Measurements from ENCODE around the gene ADAMTSL5. TPM values are rescaled to one million over a fixed set of nuclear protein-coding genes. Genes with fewer than 3 reads are reported as not detected.
"Not testable (repeated sequence)": the region's sequence is repeated elsewhere in the genome, so short reads cannot be mapped to it uniquely, and the experiment has no call there.

Gene ADAMTSL5
- total RNA-seq, 4 donors from 2014 or later = 0.83 to 4.1 (median 2.4) TPM

DNA sequence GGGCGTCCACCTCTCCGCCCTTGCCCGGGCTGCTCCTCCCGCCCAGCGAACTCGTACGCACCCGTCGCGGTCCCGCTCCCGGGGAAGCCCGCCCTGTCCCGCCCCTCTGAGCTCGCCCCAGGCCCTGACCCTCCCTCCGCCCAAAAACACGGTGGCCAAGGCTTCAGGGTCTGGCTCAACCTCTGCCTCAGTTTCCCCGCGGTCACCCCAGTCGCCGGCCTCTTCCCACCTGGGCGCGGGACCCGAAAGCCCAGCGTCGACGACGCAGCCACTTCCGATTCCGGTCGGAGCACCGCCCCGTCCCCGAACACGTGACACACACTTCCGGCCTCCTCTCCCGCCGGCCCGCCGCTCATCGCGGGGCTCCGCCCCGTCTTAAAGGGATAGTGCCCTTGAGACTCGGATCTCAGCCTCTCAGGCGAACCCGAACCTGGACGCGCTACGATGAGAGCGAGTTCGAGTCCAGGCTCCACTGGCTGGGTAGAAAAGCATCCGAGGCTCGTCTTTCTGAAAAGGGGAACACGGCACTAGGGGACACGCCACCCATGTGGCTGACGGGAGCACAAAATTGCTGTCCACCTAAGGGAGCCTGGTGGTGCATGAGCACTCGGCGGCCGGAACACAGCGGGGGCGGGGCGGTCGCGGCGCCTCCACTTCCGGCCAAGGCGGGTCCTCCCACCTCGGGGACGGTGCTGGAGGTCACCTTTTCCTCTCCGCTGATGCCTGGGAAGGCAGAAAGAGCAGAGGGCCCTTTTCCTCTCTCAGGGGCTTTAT lies 33.7 kb downstream of the ADAMTSL5 start, which contains the start of gene C19orf25:
C19orf25 (minus strand) TSS at position 282 of the 774 bp plus-strand sequence. CDS start 312 bp downstream, outside the sequence.
- H3K27ac ChIP-seq = peak within 1 kb of the TSS; percentile 70
- WGBS = 8% methylated on average over 6 of the region's 71 CpGs
- no peaks in the 10 kb centered on the region for H3K9me3 ChIP-seq
- H3K27me3 ChIP-seq = peaks cover 1% of the 10 kb centered on the region
- H3K4me3 ChIP-seq = peak within 1 kb of the TSS; percentile 92
- peaks cover 9% of the 10 kb centered on the region for H3K36me3 ChIP-seq
- peaks cover 27% of the 10 kb centered on the region for H3K4me1 ChIP-seq
- peak; percentile 96 for DNase-seq (ENCODE audit: low spot score in 2 of 2)
- TF ChIP-seq POLR2AphosphoS5 (IDR thresholded peaks at IDR 0.05) (peak in 2 of 3 donors; percentile 35 to 71), POLR2A (IDR thresholded peaks at IDR 0.05) (peak in 1 of 2 donors; percentile 55), CTCF (IDR thresholded peaks at IDR 0.05) (no peak)

DNA sequence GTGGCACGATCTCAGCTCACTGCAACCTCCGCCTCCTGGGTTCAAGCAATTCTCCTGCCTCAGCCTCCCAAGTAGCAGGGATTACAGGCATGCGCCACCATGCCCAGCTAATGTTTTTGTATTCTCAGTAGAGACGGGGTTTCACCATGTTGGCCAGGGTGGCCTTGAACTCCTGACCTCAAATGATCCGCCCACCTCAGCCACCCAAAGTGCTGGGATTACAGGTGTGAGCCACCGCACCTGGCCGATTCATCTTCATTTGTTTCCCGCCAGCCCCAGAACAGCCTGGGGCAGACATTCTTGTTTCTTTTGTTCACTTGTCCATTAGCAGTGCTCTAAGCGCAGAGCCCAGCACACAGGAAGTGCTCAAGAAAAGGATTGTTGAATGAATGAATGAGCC lies 35.8 kb downstream of the ADAMTSL5 start:
- not testable (repeated sequence) for H3K4me3 ChIP-seq; H3K27ac ChIP-seq; H3K9me3 ChIP-seq; H3K36me3 ChIP-seq; DNase-seq (ENCODE audit: low spot score in 2 of 2)
- Histone ChIP-seq H3K27me3 (peaks cover 20% of the 10 kb centered on the region), H3K4me1 (peaks cover 35% of the 10 kb centered on the region)
- WGBS = 87% methylated on average over 9 of the region's 9 CpGs

- TF ChIP-seq POLR2AphosphoS5 (IDR thresholded peaks at IDR 0.05) (no peak), CTCF (IDR thresholded peaks at IDR 0.05) (no peak), POLR2A (IDR thresholded peaks at IDR 0.05) (no peak), EP300 (IDR thresholded peaks at IDR 0.05) (no peak)
- Histone ChIP-seq H3K4me3 (no peak overlapping the region), H3K27me3 (peaks cover 32% of the 10 kb centered on the region), H3K36me3 (peaks cover 9% of the 10 kb centered on the region), H3K9me3 (no peaks in the 10 kb centered on the region), H3K27ac (no peak overlapping the region), H3K4me1 (peaks cover 47% of the 10 kb centered on the region)
- WGBS = 94% methylated on average over 23 of the region's 31 CpGs
- DNase-seq (ENCODE audit: low spot score in 2 of 2) = no peak
These were observed 36.9 kb downstream of the ADAMTSL5 start for GRCh38 chr19:1475751-1476437.

GRCh38 chr19:1474765-1475351 lies 38.0 kb downstream of the ADAMTSL5 start:
- no peak overlapping the region for H3K27ac ChIP-seq
- H3K27me3 ChIP-seq = peaks cover 42% of the 10 kb centered on the region
- H3K36me3 ChIP-seq = peaks cover 9% of the 10 kb centered on the region
- H3K4me3 ChIP-seq = no peak overlapping the region
- WGBS = 70% methylated on average over 6 of the region's 26 CpGs
- H3K4me1 ChIP-seq = peaks cover 57% of the 10 kb centered on the region
- no peaks in the 10 kb centered on the region for H3K9me3 ChIP-seq
- no peak for TF ChIP-seq CTCF (IDR thresholded peaks at IDR 0.05)
- no peak for TF ChIP-seq EP300 (IDR thresholded peaks at IDR 0.05)
- TF ChIP-seq POLR2A (IDR thresholded peaks at IDR 0.05) = no peak
- no peak for TF ChIP-seq POLR2AphosphoS5 (IDR thresholded peaks at IDR 0.05)
- no peak for DNase-seq (ENCODE audit: low spot score in 2 of 2)

GRCh38 chr19:1474011-1474764 lies 38.6 kb downstream of the ADAMTSL5 start:
- no peak for DNase-seq (ENCODE audit: low spot score in 2 of 2)
- 75% methylated on average over 11 of the region's 31 CpGs for WGBS
- TF ChIP-seq EP300 (IDR thresholded peaks at IDR 0.05) (no peak), POLR2A (IDR thresholded peaks at IDR 0.05) (no peak), POLR2AphosphoS5 (IDR thresholded peaks at IDR 0.05) (no peak), CTCF (IDR thresholded peaks at IDR 0.05) (no peak)

More at GRCh38 chr19:1474011-1474764, 38.6 kb downstream of the ADAMTSL5 start:
- H3K27ac ChIP-seq = no peak overlapping the region
- H3K4me3 ChIP-seq = no peak overlapping the region
- peaks cover 9% of the 10 kb centered on the region for H3K36me3 ChIP-seq
- H3K27me3 ChIP-seq = peaks cover 49% of the 10 kb centered on the region
- peaks cover 58% of the 10 kb centered on the region for H3K4me1 ChIP-seq
- no peaks in the 10 kb centered on the region for H3K9me3 ChIP-seq

Data from suprapubic skin (tissue), 4 donors.